IPS-11a (cell line): ENCODE measurements around the gene CPA5.

Source experiments
- H3K4me3 ChIP-seq: one replicate; pipeline ENCODE4 v1.5.1; 2013; ENCODE audit warnings: low read depth, low read length, control low read depth

CPA5 gene

GRCh38 chr7:130332259-130333053 lies 12.2 kb upstream of the CPA5 start:
- no peak overlapping the region for H3K4me3 ChIP-seq

- H3K4me3 ChIP-seq = no peak overlapping the region
Measured at GRCh38 chr7:130333832-130334231, 10.8 kb upstream of the CPA5 start.

- H3K4me3 ChIP-seq = no peak overlapping the region
Measured at GRCh38 chr7:130334274-130334673, 10.3 kb upstream of the CPA5 start.

- H3K4me3 ChIP-seq = no peak overlapping the region
Measured at GRCh38 chr7:130337410-130337971, 7.1 kb upstream of the CPA5 start.

GRCh38 chr7:130338233-130338632 lies 6.4 kb upstream of the CPA5 start:
- no peak overlapping the region for H3K4me3 ChIP-seq

- no peak overlapping the region for H3K4me3 ChIP-seq
Measured at GRCh38 chr7:130341882-130342281, 2.7 kb upstream of the CPA5 start.

GRCh38 chr7:130342701-130343380 lies 1.8 kb upstream of the CPA5 start:
- no peak overlapping the region for H3K4me3 ChIP-seq

GRCh38 chr7:130345136-130345535 lies 520 bp downstream of the CPA5 start:
- H3K4me3 ChIP-seq = no peak overlapping the region

- no peak overlapping the region for H3K4me3 ChIP-seq
Measured at GRCh38 chr7:130345725-130346124, 1.1 kb downstream of the CPA5 start.

- no peak overlapping the region for H3K4me3 ChIP-seq
Measured at GRCh38 chr7:130346177-130346905, 1.7 kb downstream of the CPA5 start.

GRCh38 chr7:130346941-130347340 lies 2.3 kb downstream of the CPA5 start:
- H3K4me3 ChIP-seq = no peak overlapping the region

- no peak overlapping the region for H3K4me3 ChIP-seq
Measured at GRCh38 chr7:130349911-130350782, 5.5 kb downstream of the CPA5 start.

- no peak overlapping the region for H3K4me3 ChIP-seq
Measured at GRCh38 chr7:130350945-130351790, 6.6 kb downstream of the CPA5 start.

GRCh38 chr7:130351791-130352090 lies 7.1 kb downstream of the CPA5 start:
- H3K4me3 ChIP-seq = no peak overlapping the region

GRCh38 chr7:130352194-130353074 lies 7.8 kb downstream of the CPA5 start:
- no peak overlapping the region for H3K4me3 ChIP-seq

GRCh38 chr7:130353196-130353595 lies 8.6 kb downstream of the CPA5 start:
- H3K4me3 ChIP-seq = no peak overlapping the region

GRCh38 chr7:130356121-130356875 lies 11.7 kb downstream of the CPA5 start:
- H3K4me3 ChIP-seq = no peak overlapping the region
